ENCODE data around the gene NME9. TPM values are rescaled to one million over a fixed set of nuclear protein-coding genes. Genes with fewer than 3 reads are reported as not detected.

The NME9 gene
- total and polyA plus RNA-seq, 2 donors (not counting 1 experiment from before 2014, with no cell fraction given), result not detected

- Histone ChIP-seq H3K4me1 (ENCODE audit: control insufficient read depth, extremely low read depth, insufficient read depth, low read length) (peaks cover 6% of the 10 kb centered on the region), H3K79me2 (ENCODE audit: control insufficient read depth, insufficient read depth, low read length) (no peaks in the 10 kb centered on the region)
- DNase-seq (ENCODE audit: low read depth in 2 of 2), result no peak
Measured at GRCh38 chr3:138354376-138354775, 24.7 kb upstream of the NME9 start.

GRCh38 chr3:138351916-138352550 is 22.4 kb upstream of the NME9 start:
- Histone ChIP-seq H3K79me2 (ENCODE audit: control insufficient read depth, insufficient read depth, low read length) (no peaks in the 10 kb centered on the region), H3K36me3 (ENCODE audit: control insufficient read depth, insufficient read depth, low read length) (no peaks in the 10 kb centered on the region), H3K4me2 (ENCODE audit: extremely low read depth, insufficient read depth, low read length) (no peak overlapping the region), H4K20me1 (ENCODE audit: control insufficient read depth, extremely low read depth, insufficient read depth, low read length) (no peaks in the 10 kb centered on the region), H3K27me3 (ENCODE audit: control insufficient read depth, insufficient read depth, low read length) (no peaks in the 10 kb centered on the region), H3K9me3 (ENCODE audit: control insufficient read depth, insufficient read depth, low read depth, low read length) (no peaks in the 10 kb centered on the region), H3K9ac (ENCODE audit: insufficient read depth, low read length) (no peak overlapping the region), H2AFZ (ENCODE audit: low read length) (no peak overlapping the region), H3K27ac (ENCODE audit: insufficient read depth, low read length) (no peak overlapping the region), H3K4me3 (replicated peaks in 1 of 4; ENCODE audit: control extremely low read depth in 1 of 4, insufficient read depth in 1 of 4, low read depth in 3 of 4, low read length in 4 of 4) (no peak overlapping the region), H3K4me1 (ENCODE audit: control insufficient read depth, extremely low read depth, insufficient read depth, low read length) (peaks cover 6% of the 10 kb centered on the region)
- DNase-seq (ENCODE audit: low read depth in 2 of 2), result no peak
- no peak for TF ChIP-seq CTCF (conservative IDR thresholded peaks at IDR 0.05 in 1 of 2, IDR thresholded peaks at IDR 0.05 in 1 of 2; ENCODE audit: low read depth in 1 of 2, low read length in 2 of 2)
- TF ChIP-seq EZH2 (IDR thresholded peaks at IDR 0.05; ENCODE audit: low read length, missing control alignments), result no peak

More at GRCh38 chr3:138354376-138354775, 24.7 kb upstream of the NME9 start:
- Histone ChIP-seq H3K27me3 (ENCODE audit: control insufficient read depth, insufficient read depth, low read length) (no peaks in the 10 kb centered on the region), H4K20me1 (ENCODE audit: control insufficient read depth, extremely low read depth, insufficient read depth, low read length) (no peaks in the 10 kb centered on the region), H3K27ac (ENCODE audit: insufficient read depth, low read length) (no peak overlapping the region), H3K4me2 (ENCODE audit: extremely low read depth, insufficient read depth, low read length) (no peak overlapping the region), H3K9ac (ENCODE audit: insufficient read depth, low read length) (no peak overlapping the region), H3K9me3 (ENCODE audit: control insufficient read depth, insufficient read depth, low read depth, low read length) (no peaks in the 10 kb centered on the region), H3K36me3 (ENCODE audit: control insufficient read depth, insufficient read depth, low read length) (no peaks in the 10 kb centered on the region), H2AFZ (ENCODE audit: low read length) (no peak overlapping the region), H3K4me3 (replicated peaks in 1 of 4; ENCODE audit: control extremely low read depth in 1 of 4, insufficient read depth in 1 of 4, low read depth in 3 of 4, low read length in 4 of 4) (no peak overlapping the region)
- TF ChIP-seq CTCF (conservative IDR thresholded peaks at IDR 0.05 in 1 of 2, IDR thresholded peaks at IDR 0.05 in 1 of 2; ENCODE audit: low read depth in 1 of 2, low read length in 2 of 2), result no peak
- TF ChIP-seq EZH2 (IDR thresholded peaks at IDR 0.05; ENCODE audit: low read length, missing control alignments), result no peak

- H3K4me1 ChIP-seq (ENCODE audit: control insufficient read depth, extremely low read depth, insufficient read depth, low read length), result peaks cover 6% of the 10 kb centered on the region
- H3K36me3 ChIP-seq (ENCODE audit: control insufficient read depth, insufficient read depth, low read length), result no peaks in the 10 kb centered on the region
- TF ChIP-seq EZH2 (IDR thresholded peaks at IDR 0.05; ENCODE audit: low read length, missing control alignments) (no peak), CTCF (conservative IDR thresholded peaks at IDR 0.05 in 1 of 2, IDR thresholded peaks at IDR 0.05 in 1 of 2; ENCODE audit: low read depth in 1 of 2, low read length in 2 of 2) (no peak)
- no peak overlapping the region for H3K9ac ChIP-seq (ENCODE audit: insufficient read depth, low read length)
- no peaks in the 10 kb centered on the region for H4K20me1 ChIP-seq (ENCODE audit: control insufficient read depth, extremely low read depth, insufficient read depth, low read length)
- H3K27ac ChIP-seq (ENCODE audit: insufficient read depth, low read length), result no peak overlapping the region
- no peaks in the 10 kb centered on the region for H3K27me3 ChIP-seq (ENCODE audit: control insufficient read depth, insufficient read depth, low read length)
- no peaks in the 10 kb centered on the region for H3K9me3 ChIP-seq (ENCODE audit: control insufficient read depth, insufficient read depth, low read depth, low read length)
- H3K4me2 ChIP-seq (ENCODE audit: extremely low read depth, insufficient read depth, low read length), result no peak overlapping the region
- no peaks in the 10 kb centered on the region for H3K79me2 ChIP-seq (ENCODE audit: control insufficient read depth, insufficient read depth, low read length)
- H2AFZ ChIP-seq (ENCODE audit: low read length), result no peak overlapping the region
- DNase-seq (ENCODE audit: low read depth in 2 of 2), result peak in 1 of 2 donors; percentile 17
- no peak overlapping the region for H3K4me3 ChIP-seq (replicated peaks in 1 of 4; ENCODE audit: control extremely low read depth in 1 of 4, insufficient read depth in 1 of 4, low read depth in 3 of 4, low read length in 4 of 4)
Measured at GRCh38 chr3:138351151-138351550, 21.5 kb upstream of the NME9 start.
